Esophagus muscularis mucosa (tissue), 4 donors: ENCODE measurements around the gene PRRC2B. TPM values are rescaled to one million over a fixed set of nuclear protein-coding genes. Genes with fewer than 3 reads are reported as not detected.

ENCODE experiments used
- DNase-seq: peaks from one replicate; pipeline ENCODE4 v3.0.0-alpha.2; 2017; ENCODE audit errors: extremely low spot score
- H3K27ac ChIP-seq, 4 donors: fragments of 200-600 bp; sonication (generic); replicated peaks in 1 of 4; 1 replicate in 3 of 4; 2 replicates in 1 of 4; pipeline ENCODE4 v1.5.1; 2016 to 2019; ENCODE audit warnings: mild to moderate bottlenecking in 1 of 4
- H3K27me3 ChIP-seq, 4 donors: fragments of 200-600 bp; sonication (generic); one replicate each; pipeline versions ENCODE4 v1.5.1 to v1.6.0; 2016 to 2019
- H3K36me3 ChIP-seq, 4 donors: fragments of 200-600 bp; sonication (generic); one replicate each; pipeline ENCODE4 v1.5.1; 2016 to 2019
- H3K4me1 ChIP-seq, 4 donors: fragments of 200-600 bp; sonication (generic); one replicate each; pipeline ENCODE4 v1.5.1; 2016 to 2019
- H3K4me3 ChIP-seq, 4 donors: fragments of 200-600 bp; sonication (generic); 1 replicate in 2 of 4; 2 replicates in 2 of 4; pipeline ENCODE4 v1.5.1; 2016 to 2019; ENCODE audit warnings: mild to moderate bottlenecking in 4 of 4, moderate library complexity in 1 of 4
- H3K9me3 ChIP-seq, 4 donors: fragments of 200-600 bp; sonication (generic); 1 replicate in 3 of 4; 2 replicates in 1 of 4; pipeline ENCODE4 v1.5.1; 2016 to 2019
- EP300 ChIP-seq: sonication (generic); formaldehyde crosslinking; IDR thresholded peaks from one replicate; pipeline ENCODE4 v1.6.1; 2017; ENCODE audit warnings: antibody characterized with exemption
- POLR2A ChIP-seq: fragments of 450-650 bp; IDR thresholded peaks from one replicate; pipeline ENCODE4 v1.6.1; 2017; ENCODE audit warnings: antibody characterized with exemption, moderate library complexity, mild to moderate bottlenecking, low read depth
- POLR2AphosphoS5 ChIP-seq, 2 donors: sonication (generic); formaldehyde crosslinking; IDR thresholded peaks; one replicate each; pipeline ENCODE4 v1.6.1; 2017; ENCODE audit warnings: antibody characterized with exemption in 2 of 2
- WGBS: methylation state at CpG from one replicate; pipeline ENCODE4 v1.1.5; 2018; 5-methylcytosine and 5-hydroxymethylcytosine counted together
- intact Hi-C: fragments of 100-400 bp; cut with DNase I; formaldehyde crosslinking; loops from one replicate; pipeline ENCODE4 v1.15.1; 2023
- total RNA-seq, 4 donors: library from RNA; depleted of rRNA; stranded (reverse); fragments of >200 nt; gene quantifications; one replicate each; pipeline versions ENCODE4 v1.1.0 to v1.2.1, GENCODE V29; 2016
- TF ChIP-seq, protein P1 (sequence below), 3 experiments: fragments of 200-600 bp in 2 of 3; fragments of 450-650 bp in 1 of 3; sonication (generic) in 2 of 3; IDR thresholded peaks; one replicate each; pipeline ENCODE4 v1.5.1; 2017 to 2019; ENCODE audit warnings: antibody characterized with exemption in 3 of 3, mild to moderate bottlenecking in 2 of 3, moderate library complexity in 1 of 3

PRRC2B gene
- total RNA-seq, 4 donors from 2014 or later: 109 to 226 (median 148) TPM

DNA sequence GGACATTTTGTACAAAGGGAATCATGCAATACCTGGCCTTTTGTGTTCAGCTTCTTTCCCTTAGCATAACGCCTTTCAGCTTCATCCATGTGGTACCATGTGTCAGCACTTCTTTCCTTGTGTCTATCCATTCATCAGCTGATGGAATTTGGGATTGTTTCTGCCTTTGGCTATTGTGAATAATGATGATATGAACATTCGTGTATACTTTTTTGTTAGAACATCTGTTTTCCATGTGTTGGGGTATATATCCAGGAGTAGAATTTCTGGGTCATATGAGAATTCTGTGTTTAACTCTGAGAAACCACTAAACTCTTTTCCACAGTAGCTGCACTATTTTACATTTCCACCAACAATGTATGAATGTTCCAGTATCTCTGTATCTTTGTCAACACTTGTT is 14.8 kb upstream of the PRRC2B start:
- no peaks in the 10 kb centered on the region for H3K9me3 ChIP-seq
- WGBS: 70% methylated on average over 2 of the region's 2 CpGs
- no peaks in the 10 kb centered on the region for H3K36me3 ChIP-seq
- no peak for DNase-seq
- H3K27me3 ChIP-seq: no peaks in the 10 kb centered on the region
- TF ChIP-seq POLR2A (no peak), POLR2AphosphoS5 (IDR thresholded peaks at IDR 0.05) (no peak), EP300 (no peak)
- TF ChIP-seq, protein P1, sequence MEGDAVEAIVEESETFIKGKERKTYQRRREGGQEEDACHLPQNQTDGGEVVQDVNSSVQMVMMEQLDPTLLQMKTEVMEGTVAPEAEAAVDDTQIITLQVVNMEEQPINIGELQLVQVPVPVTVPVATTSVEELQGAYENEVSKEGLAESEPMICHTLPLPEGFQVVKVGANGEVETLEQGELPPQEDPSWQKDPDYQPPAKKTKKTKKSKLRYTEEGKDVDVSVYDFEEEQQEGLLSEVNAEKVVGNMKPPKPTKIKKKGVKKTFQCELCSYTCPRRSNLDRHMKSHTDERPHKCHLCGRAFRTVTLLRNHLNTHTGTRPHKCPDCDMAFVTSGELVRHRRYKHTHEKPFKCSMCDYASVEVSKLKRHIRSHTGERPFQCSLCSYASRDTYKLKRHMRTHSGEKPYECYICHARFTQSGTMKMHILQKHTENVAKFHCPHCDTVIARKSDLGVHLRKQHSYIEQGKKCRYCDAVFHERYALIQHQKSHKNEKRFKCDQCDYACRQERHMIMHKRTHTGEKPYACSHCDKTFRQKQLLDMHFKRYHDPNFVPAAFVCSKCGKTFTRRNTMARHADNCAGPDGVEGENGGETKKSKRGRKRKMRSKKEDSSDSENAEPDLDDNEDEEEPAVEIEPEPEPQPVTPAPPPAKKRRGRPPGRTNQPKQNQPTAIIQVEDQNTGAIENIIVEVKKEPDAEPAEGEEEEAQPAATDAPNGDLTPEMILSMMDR (IDR thresholded peaks at IDR 0.05): no peak
- H3K27ac ChIP-seq: no peak overlapping the region
- intact Hi-C loops: no loop called here
- H3K4me3 ChIP-seq: no peak overlapping the region
- peaks cover 15 to 20% (median 16%) of the 10 kb centered on the region in 4 donors for H3K4me1 ChIP-seq

DNA sequence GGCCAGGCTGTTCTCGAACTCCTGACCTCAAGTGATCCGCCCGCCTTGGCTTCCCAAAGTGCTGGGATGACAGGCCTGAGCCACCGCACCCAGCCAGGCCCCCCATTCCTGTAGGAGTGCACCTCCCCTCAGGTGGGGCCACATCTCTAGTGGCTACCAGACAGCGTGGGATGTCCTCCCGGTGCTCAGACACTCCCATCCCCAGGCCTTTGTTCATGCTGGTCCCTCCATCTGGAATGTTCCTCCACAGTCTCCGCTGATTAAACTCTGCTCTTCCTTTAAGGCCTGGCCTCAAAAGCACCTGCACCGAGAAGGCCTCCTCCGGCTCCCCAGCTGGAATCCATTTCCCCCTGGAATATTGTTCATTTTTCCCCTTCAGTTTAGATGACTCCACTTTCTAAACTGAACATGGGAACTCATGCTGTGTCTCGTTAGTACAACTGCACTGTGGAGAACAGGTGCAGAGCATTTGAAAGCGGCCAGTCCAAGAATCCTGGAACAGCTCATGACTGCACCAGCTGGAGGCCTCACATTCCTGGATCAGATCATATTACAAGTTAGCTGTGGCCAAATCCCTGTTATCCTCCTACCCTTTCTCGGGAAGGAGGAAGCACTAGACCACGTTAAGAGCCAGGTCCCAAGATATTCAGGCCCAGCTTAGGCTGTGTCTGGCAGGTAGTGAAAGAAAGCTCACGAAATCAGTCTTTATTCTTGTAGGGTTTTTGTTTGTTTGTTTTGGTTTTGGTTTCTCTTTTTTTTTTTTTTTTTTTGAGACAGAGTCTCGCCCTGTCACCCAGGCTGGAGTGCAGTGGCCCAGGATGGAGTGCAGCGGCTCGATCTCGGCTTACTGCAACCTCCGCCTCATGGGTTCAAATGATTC is 10.8 kb upstream of the PRRC2B start:
- Histone ChIP-seq H3K4me3 (no peak overlapping the region), H3K27ac (peak overlapping the region; percentile 64 to 77 (median 75)), H3K36me3 (no peaks in the 10 kb centered on the region), H3K4me1 (peaks cover 14 to 17% (median 15%) of the 10 kb centered on the region in 4 donors), H3K9me3 (no peaks in the 10 kb centered on the region), H3K27me3 (no peaks in the 10 kb centered on the region)
- intact Hi-C loops: no loop called here
- TF ChIP-seq POLR2A (no peak), POLR2AphosphoS5 (IDR thresholded peaks at IDR 0.05) (peak; percentile 77 to 83)
- DNase-seq: no peak
- WGBS: 52% methylated on average over 19 of the region's 19 CpGs

DNA sequence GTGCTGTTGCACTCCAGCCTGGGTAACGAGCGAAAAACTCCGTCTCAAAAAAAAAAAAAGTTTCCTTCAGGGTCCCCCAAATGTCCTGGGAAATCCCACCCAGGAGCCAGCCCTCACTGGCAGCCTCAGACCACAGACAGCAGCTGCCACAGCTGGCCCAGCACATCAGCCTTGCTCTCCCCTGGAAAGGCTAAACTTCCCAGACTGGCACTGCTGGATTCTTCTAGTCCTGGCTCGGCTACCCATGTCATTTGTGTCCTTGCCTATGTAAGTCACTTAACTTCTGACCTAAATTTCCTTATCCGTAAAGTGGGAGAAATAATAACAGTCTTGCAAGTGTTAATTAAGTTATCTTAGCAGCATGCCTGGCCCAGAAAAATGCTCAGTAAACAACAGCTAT is 8.6 kb upstream of the PRRC2B start:
- 72% methylated on average over 5 of the region's 5 CpGs for WGBS
- no peak for DNase-seq

DNA sequence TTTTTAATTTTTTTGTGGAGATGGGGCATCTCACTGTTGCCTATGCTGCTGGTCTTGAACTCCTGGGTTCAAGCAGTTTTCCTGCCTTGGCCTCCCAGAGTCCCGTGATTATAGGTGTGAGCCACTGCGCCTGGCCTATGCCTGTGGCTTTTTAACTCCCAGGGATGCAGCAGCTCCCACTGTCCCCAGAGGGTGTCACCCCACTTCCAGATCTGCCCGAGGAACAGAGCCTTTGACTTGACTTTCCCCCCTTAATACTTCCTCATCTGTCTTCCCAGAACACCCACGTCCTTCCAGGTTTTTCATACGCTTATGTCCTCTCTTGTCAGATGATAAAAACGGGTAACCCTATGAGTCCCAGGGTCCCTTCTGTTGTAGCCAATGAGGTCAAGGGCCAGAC is 7.6 kb upstream of the PRRC2B start:
- Histone ChIP-seq H3K9me3 (no peaks in the 10 kb centered on the region), H3K4me1 (peaks cover 14 to 17% (median 15%) of the 10 kb centered on the region in 4 donors), H3K27ac (no peak overlapping the region), H3K27me3 (no peaks in the 10 kb centered on the region), H3K36me3 (no peaks in the 10 kb centered on the region), H3K4me3 (no peak overlapping the region)
- 79% methylated on average over 6 of the region's 6 CpGs for WGBS
- no peak for DNase-seq
- TF ChIP-seq, protein P1 (IDR thresholded peaks at IDR 0.05): peak in 1 of 3 experiments; percentile 5
- no peak for TF ChIP-seq POLR2AphosphoS5 (IDR thresholded peaks at IDR 0.05)
- intact Hi-C loops: no loop called here

More for the DNA sequence above, 8.6 kb upstream of the PRRC2B start:
- Histone ChIP-seq H3K9me3 (no peaks in the 10 kb centered on the region), H3K36me3 (no peaks in the 10 kb centered on the region), H3K4me1 (peaks cover 14 to 17% (median 15%) of the 10 kb centered on the region in 4 donors), H3K4me3 (no peak overlapping the region), H3K27me3 (no peaks in the 10 kb centered on the region), H3K27ac (no peak overlapping the region)
- intact Hi-C loops: no loop called here
- no peak for TF ChIP-seq POLR2A

DNA sequence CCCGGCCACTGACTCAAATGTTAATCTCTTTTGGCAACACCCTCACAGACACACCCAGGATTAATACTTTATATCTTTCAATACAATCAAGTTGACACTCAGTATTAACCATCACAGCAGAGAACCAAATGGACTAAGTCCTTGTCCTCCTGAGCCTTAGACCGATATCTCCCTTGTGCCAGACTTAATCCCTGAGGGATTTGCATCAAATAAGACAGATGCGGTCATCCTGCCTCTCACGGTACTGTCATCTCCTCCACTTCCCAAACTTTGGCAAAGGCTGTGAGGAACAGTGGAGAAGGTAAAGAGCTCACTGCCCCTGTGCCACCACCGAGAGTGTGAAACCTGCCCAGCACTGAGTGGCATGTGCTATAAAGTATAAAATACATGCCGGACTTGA is 6.5 kb upstream of the PRRC2B start:
- 69% methylated on average over 6 of the region's 6 CpGs for WGBS
- H3K4me1 ChIP-seq: peaks cover 14 to 15% (median 15%) of the 10 kb centered on the region in 4 donors
- TF ChIP-seq POLR2AphosphoS5 (IDR thresholded peaks at IDR 0.05) (no peak), POLR2A (no peak), EP300 (no peak)
- TF ChIP-seq, protein P1 (IDR thresholded peaks at IDR 0.05): no peak
- H3K9me3 ChIP-seq: no peaks in the 10 kb centered on the region
- no peaks in the 10 kb centered on the region for H3K36me3 ChIP-seq
- no peak overlapping the region for H3K27ac ChIP-seq
- no peaks in the 10 kb centered on the region for H3K27me3 ChIP-seq
- intact Hi-C loops: no loop called here
- no peak overlapping the region for H3K4me3 ChIP-seq
- no peak for DNase-seq
